ENCODE results near the gene PRKCH. TPM values are rescaled to one million over a fixed set of nuclear protein-coding genes. Genes with fewer than 3 reads are reported as not detected.

PRKCH gene
- polyA plus RNA-seq, 3 donors, result 3.6 to 6.2 (median 5.4) TPM

DNA sequence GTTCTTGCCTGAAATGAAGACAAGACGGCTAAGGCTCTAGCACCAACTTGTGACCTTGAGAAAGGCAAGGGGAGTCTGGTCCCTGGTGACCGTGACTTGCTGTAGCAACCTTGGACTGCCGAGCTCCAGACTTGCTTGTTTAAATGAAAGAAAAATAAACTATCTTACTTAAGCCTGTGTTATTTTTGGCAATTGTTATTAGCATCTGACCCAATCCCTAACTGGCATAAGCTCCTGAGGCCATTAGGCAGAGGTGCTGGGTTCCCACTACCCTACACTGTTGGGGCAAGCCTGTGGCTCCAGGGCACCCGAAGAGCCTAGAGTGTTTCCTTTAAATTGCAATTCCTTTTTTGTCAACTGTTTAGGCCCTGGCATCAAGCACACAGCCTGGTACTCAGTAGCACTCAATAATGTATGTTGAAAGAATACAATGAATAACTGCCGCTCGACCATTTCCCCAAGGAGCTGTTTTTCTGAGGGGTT, 267.1 kb downstream of the PRKCH start:
- H3K79me2 ChIP-seq (ENCODE audit: insufficient read depth, low read length), result no peaks in the 10 kb centered on the region
- H3K27ac Mint-ChIP-seq, result peak overlapping the region in 1 of 7 donors; percentile 20
- H3K27ac ChIP-seq (ENCODE audit: low read depth in 1 of 2, low read length in 2 of 2), result no peak overlapping the region
- H3K4me2 ChIP-seq (replicated peaks; ENCODE audit: extremely low read depth, low read length, poor library complexity, severe bottlenecking), result no peak overlapping the region
- peaks cover 0 to 6% (median 1%) of the 10 kb centered on the region in 7 donors for H3K9me3 Mint-ChIP-seq
- WGBS (ENCODE audit: insufficient coverage), result 86% methylated on average over 1 of the region's 6 CpGs
- H3K36me3 ChIP-seq (replicated peaks in 1 of 2; ENCODE audit: control insufficient read depth in 1 of 2, insufficient read depth in 2 of 2, low read length in 2 of 2), result no peaks in the 10 kb centered on the region
- peaks cover 0 to 5% (median 2%) of the 10 kb centered on the region in 3 donors for H3K27me3 Mint-ChIP-seq (ENCODE audit: low read depth in 3 of 3)
- no peak for DNase-seq
- H3K4me1 Mint-ChIP-seq, result peaks cover 19% of the 10 kb centered on the region
- peaks cover 7 to 10% of the 10 kb centered on the region in 2 donors for H3K4me1 ChIP-seq (ENCODE audit: control insufficient read depth in 1 of 2, insufficient read depth in 2 of 2, low read length in 2 of 2)
- H3K9me3 ChIP-seq (replicated peaks in 1 of 2; ENCODE audit: control insufficient read depth in 1 of 2, insufficient read depth in 1 of 2, low read length in 2 of 2), result peaks cover 0 to 6% of the 10 kb centered on the region in 2 donors
- no peak overlapping the region for H3K4me3 ChIP-seq (replicated peaks in 1 of 3; ENCODE audit: low read depth in 2 of 3, low read length in 3 of 3)
- H2AFZ ChIP-seq (ENCODE audit: insufficient read depth, low read depth, low read length, poor library complexity, severe bottlenecking), result no peak overlapping the region
- H3K27me3 ChIP-seq (ENCODE audit: control insufficient read depth in 2 of 2, insufficient read depth in 2 of 2, low read length in 2 of 2), result no peaks in the 10 kb centered on the region
- peaks cover 0 to 7% of the 10 kb centered on the region in 2 donors for H3K36me3 Mint-ChIP-seq
- no peaks in the 10 kb centered on the region for H4K20me1 ChIP-seq (ENCODE audit: insufficient read depth, low read length)
- H3K4me3 Mint-ChIP-seq, result no peak overlapping the region
- intact Hi-C loops (cut with micrococcal nuclease), result no loop called here
- H3K9ac ChIP-seq (ENCODE audit: insufficient read depth, low read length, poor library complexity, severe bottlenecking), result no peak overlapping the region
- TF ChIP-seq, protein P1, sequence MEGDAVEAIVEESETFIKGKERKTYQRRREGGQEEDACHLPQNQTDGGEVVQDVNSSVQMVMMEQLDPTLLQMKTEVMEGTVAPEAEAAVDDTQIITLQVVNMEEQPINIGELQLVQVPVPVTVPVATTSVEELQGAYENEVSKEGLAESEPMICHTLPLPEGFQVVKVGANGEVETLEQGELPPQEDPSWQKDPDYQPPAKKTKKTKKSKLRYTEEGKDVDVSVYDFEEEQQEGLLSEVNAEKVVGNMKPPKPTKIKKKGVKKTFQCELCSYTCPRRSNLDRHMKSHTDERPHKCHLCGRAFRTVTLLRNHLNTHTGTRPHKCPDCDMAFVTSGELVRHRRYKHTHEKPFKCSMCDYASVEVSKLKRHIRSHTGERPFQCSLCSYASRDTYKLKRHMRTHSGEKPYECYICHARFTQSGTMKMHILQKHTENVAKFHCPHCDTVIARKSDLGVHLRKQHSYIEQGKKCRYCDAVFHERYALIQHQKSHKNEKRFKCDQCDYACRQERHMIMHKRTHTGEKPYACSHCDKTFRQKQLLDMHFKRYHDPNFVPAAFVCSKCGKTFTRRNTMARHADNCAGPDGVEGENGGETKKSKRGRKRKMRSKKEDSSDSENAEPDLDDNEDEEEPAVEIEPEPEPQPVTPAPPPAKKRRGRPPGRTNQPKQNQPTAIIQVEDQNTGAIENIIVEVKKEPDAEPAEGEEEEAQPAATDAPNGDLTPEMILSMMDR (IDR thresholded peaks at IDR 0.05), result no peak

DNA sequence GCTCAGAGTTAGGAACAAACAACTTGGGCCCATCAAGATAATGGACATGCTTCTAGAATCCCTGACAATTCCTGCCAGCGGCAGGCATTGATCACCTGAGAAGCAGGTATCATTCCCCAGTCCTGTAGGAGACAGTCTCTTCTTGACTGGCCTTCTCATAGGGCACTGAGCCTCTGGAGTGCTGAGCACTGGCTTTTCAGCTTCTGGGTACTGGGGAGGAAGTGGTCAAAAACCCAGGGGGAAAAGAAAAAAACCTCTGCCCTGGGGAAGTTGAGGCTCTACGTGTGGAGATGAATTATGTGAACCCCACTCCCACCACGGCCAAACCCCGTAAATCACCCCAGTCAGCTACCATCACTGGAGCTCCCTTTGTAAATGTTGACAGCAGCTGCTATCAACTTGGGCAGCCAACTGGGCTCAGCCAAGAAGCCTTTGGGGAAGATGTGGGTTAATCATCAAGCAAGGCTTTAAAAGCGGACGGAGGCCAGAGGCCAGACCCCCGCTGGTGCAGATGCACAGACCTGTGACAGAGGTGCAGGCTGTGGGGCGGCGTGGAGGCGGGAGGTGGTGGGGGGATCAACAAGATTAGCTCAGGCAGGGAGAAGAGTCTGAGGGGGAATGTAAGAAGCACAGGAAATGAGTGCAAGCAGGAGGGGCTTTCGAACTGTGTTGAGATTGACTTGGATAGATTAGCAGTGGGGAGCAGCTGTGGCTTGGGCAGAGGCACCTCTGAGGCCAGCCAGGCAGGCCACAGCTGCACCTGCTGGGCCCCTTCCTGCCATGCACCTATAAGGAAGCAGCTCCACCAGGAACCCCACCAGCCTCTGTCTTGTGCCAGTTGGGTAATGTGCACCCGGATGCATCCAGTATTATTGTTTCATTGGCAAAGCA, 268.6 kb downstream of the PRKCH start:
- H3K4me3 ChIP-seq (replicated peaks in 1 of 3; ENCODE audit: low read depth in 2 of 3, low read length in 3 of 3), result no peak overlapping the region
- no peaks in the 10 kb centered on the region for H3K27me3 ChIP-seq (ENCODE audit: control insufficient read depth in 2 of 2, insufficient read depth in 2 of 2, low read length in 2 of 2)
- TF ChIP-seq, protein P1 (IDR thresholded peaks at IDR 0.05), result no peak
- no peak overlapping the region for H3K27ac ChIP-seq (ENCODE audit: low read depth in 1 of 2, low read length in 2 of 2)
- peaks cover 0 to 6% of the 10 kb centered on the region in 2 donors for H3K9me3 ChIP-seq (replicated peaks in 1 of 2; ENCODE audit: control insufficient read depth in 1 of 2, insufficient read depth in 1 of 2, low read length in 2 of 2)
- H3K79me2 ChIP-seq (ENCODE audit: insufficient read depth, low read length), result no peaks in the 10 kb centered on the region
- H3K4me1 ChIP-seq (ENCODE audit: control insufficient read depth in 1 of 2, insufficient read depth in 2 of 2, low read length in 2 of 2), result peaks cover 17 to 24% of the 10 kb centered on the region in 2 donors
- Mint-ChIP-seq H3K27me3 (ENCODE audit: low read depth in 3 of 3) (peaks cover 0 to 5% (median 2%) of the 10 kb centered on the region in 3 donors), H3K36me3 (peaks cover 0 to 7% of the 10 kb centered on the region in 2 donors), H3K27ac (peak overlapping the region in 1 of 7 donors; percentile 4), H3K9me3 (peaks cover 0 to 6% (median 1%) of the 10 kb centered on the region in 7 donors), H3K4me1 (peaks cover 33% of the 10 kb centered on the region), H3K4me3 (no peak overlapping the region)
- H3K9ac ChIP-seq (ENCODE audit: insufficient read depth, low read length, poor library complexity, severe bottlenecking), result no peak overlapping the region
- H3K36me3 ChIP-seq (replicated peaks in 1 of 2; ENCODE audit: control insufficient read depth in 1 of 2, insufficient read depth in 2 of 2, low read length in 2 of 2), result no peaks in the 10 kb centered on the region
- no peak for DNase-seq
- H4K20me1 ChIP-seq (ENCODE audit: insufficient read depth, low read length), result no peaks in the 10 kb centered on the region
- no peak overlapping the region for H2AFZ ChIP-seq (ENCODE audit: insufficient read depth, low read depth, low read length, poor library complexity, severe bottlenecking)
- no peak overlapping the region for H3K4me2 ChIP-seq (replicated peaks; ENCODE audit: extremely low read depth, low read length, poor library complexity, severe bottlenecking)
- 77% methylated on average over 9 of the region's 12 CpGs for WGBS (ENCODE audit: insufficient coverage)
- intact Hi-C loops (cut with micrococcal nuclease), result loop anchor here (5.0 to 10.0 kb wide), 4 partner anchors 38 to 485 kb away; no protein-coding TSS in a partner anchor

Data from CD14-positive monocyte (primary cell).